ENCODE measurements around the gene TP53I13. TPM values are rescaled to one million over a fixed set of nuclear protein-coding genes. Genes with fewer than 3 reads are reported as not detected.

Gene TP53I13
- total and polyA plus RNA-seq, 2 of the 13 experiments (the other 11 are each of a cell fraction or from before 2014, with no cell fraction given): 16.9 to 25.7 TPM

- TF ChIP-seq ARHGAP35 (CRISPR knock-in tag; IDR thresholded peaks at IDR 0.05; ENCODE audit: borderline replicate concordance): no peak
- peak; percentile 19; the same call in 1 of the 2 replicates for TF ChIP-seq DR1 (CRISPR knock-in tag; IDR thresholded peaks at IDR 0.05)
- no peak; the same call in 1 of the 2 replicates for TF ChIP-seq HMGXB3 (CRISPR knock-in tag; IDR thresholded peaks at IDR 0.05; ENCODE audit: borderline replicate concordance)
- TF ChIP-seq ZNF724P (CRISPR knock-in tag; IDR thresholded peaks at IDR 0.05; ENCODE audit: borderline replicate concordance): peak; percentile 67; the same call in 1 of the 2 replicates
- no peak; the same call in 1 of the 2 replicates for TF ChIP-seq ZNF143 (CRISPR knock-in tag; IDR thresholded peaks at IDR 0.05)
- 0 out of 2 replicates have a peak, but pooled peaks have one; percentile 14 for TF ChIP-seq RARA (CRISPR knock-in tag; IDR thresholded peaks at IDR 0.05)
- TF ChIP-seq ZMAT3 (CRISPR knock-in tag; conservative IDR thresholded peaks at IDR 0.05): peak; percentile 64; the same call in 1 of the 2 replicates
- 0 out of 2 replicates have a peak, but pooled peaks have one; percentile 13 for TF ChIP-seq FOXA3 (CRISPR knock-in tag; IDR thresholded peaks at IDR 0.05)
- peak; percentile 80 for TF ChIP-seq TOPORS (CRISPR knock-in tag; IDR thresholded peaks at IDR 0.05)
- TF ChIP-seq NPAS2 (CRISPR knock-in tag; IDR thresholded peaks at IDR 0.05; ENCODE audit: borderline replicate concordance): no peak
- TF ChIP-seq ZFP41 (CRISPR knock-in tag; IDR thresholded peaks at IDR 0.05; ENCODE audit: borderline replicate concordance): no peak
- TF ChIP-seq SMARCE1 (IDR thresholded peaks at IDR 0.05; ENCODE audit: borderline replicate concordance): no peak
- TF ChIP-seq ZNF549 (CRISPR knock-in tag; IDR thresholded peaks at IDR 0.05): no peak
- no peak for TF ChIP-seq ZNF567 (CRISPR knock-in tag; IDR thresholded peaks at IDR 0.05; ENCODE audit: borderline replicate concordance)
- no peak for TF ChIP-seq THAP7 (CRISPR knock-in tag; IDR thresholded peaks at IDR 0.05)
- TF ChIP-seq MAZ (IDR thresholded peaks at IDR 0.05; ENCODE audit: borderline replicate concordance, low read depth, low read length): no peak
- TF ChIP-seq MAZ (CRISPR knock-in tag; IDR thresholded peaks at IDR 0.05; ENCODE audit: low read depth): peak; percentile 84
- TF ChIP-seq SMARCC2 (IDR thresholded peaks at IDR 0.05): no peak
- no peak for TF ChIP-seq HHEX (CRISPR knock-in tag; IDR thresholded peaks at IDR 0.05)
- TF ChIP-seq, protein P1, sequence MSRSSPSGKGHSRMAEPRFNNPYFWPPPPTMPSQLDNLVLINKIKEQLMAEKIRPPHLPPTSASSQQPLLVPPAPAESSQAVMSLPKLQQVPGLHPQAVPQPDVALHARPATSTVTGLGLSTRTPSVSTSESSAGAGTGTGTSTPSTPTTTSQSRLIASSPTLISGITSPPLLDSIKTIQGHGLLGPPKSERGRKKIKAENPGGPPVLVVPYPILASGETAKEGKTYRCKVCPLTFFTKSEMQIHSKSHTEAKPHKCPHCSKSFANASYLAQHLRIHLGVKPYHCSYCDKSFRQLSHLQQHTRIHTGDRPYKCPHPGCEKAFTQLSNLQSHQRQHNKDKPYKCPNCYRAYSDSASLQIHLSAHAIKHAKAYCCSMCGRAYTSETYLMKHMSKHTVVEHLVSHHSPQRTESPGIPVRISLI (CRISPR knock-in tag; IDR thresholded peaks at IDR 0.05; ENCODE audit: borderline replicate concordance): no peak
- TF ChIP-seq ZSCAN22 (CRISPR knock-in tag; IDR thresholded peaks at IDR 0.05): 0 out of 2 replicates have a peak, but pooled peaks have one; percentile 33
- TF ChIP-seq, protein P2, sequence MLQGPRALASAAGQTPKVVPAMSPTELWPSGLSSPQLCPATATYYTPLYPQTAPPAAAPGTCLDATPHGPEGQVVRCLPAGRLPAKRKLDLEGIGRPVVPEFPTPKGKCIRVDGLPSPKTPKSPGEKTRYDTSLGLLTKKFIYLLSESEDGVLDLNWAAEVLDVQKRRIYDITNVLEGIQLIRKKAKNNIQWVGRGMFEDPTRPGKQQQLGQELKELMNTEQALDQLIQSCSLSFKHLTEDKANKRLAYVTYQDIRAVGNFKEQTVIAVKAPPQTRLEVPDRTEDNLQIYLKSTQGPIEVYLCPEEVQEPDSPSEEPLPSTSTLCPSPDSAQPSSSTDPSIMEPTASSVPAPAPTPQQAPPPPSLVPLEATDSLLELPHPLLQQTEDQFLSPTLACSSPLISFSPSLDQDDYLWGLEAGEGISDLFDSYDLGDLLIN (CRISPR knock-in tag; IDR thresholded peaks at IDR 0.05; ENCODE audit: borderline replicate concordance): no peak
- TF ChIP-seq ZSCAN21 (CRISPR knock-in tag; IDR thresholded peaks at IDR 0.05; ENCODE audit: borderline replicate concordance): peak; percentile 91; the same call in 1 of the 2 replicates
- TF ChIP-seq RFX1 (IDR thresholded peaks at IDR 0.05): no peak
- peak; percentile 77 for TF ChIP-seq ZNF501 (CRISPR knock-in tag; IDR thresholded peaks at IDR 0.05)
Observed at GRCh38 chr17:29613352-29613837, 44.9 kb downstream of the TP53I13 start (continued).

Data from HepG2 (cell line).